NB4 (cell line): Measurements from ENCODE around the gene EBLN2.

ENCODE experiments used
- DNase-seq: peaks from one replicate; pipeline ENCODE4 v3.0.0; 2010; ENCODE audit warnings: low read depth
- H3K4me3 ChIP-seq: one replicate; pipeline ENCODE4 v1.5.1; 2011; ENCODE audit warnings: mild to moderate bottlenecking, low read depth, low read length, moderate library complexity
- MAX ChIP-seq: IDR thresholded peaks from 2 replicates; pipeline ENCODE4 v1.6.1; 2011; ENCODE audit warnings: low read depth, low read length
- MYC ChIP-seq: IDR thresholded peaks from 2 replicates; pipeline ENCODE4 v1.6.1; 2011; ENCODE audit warnings: low read depth, low read length
- POLR2A ChIP-seq: IDR thresholded peaks from 2 replicates; pipeline ENCODE4 v1.6.1; 2011; ENCODE audit warnings: mild to moderate bottlenecking; ENCODE audit not compliant: insufficient read length; ENCODE audit errors: extremely low read depth
- TF ChIP-seq, protein P1 (sequence below): IDR thresholded peaks from one replicate; pipeline ENCODE4 v1.5.1; 2012; ENCODE audit warnings: low read depth, low read length

EBLN2 gene

GRCh38 chr3:73061416-73061815, at the start of gene EBLN2:
Gene EBLN2, plus strand, starts transcription at chr3:73061659. Its CDS starts 423 bp downstream, at chr3:73062082.
- no peak within 1 kb of the TSS for H3K4me3 ChIP-seq
- TF ChIP-seq MAX (no peak), POLR2A (no peak), MYC (no peak)
- TF ChIP-seq, protein P1, sequence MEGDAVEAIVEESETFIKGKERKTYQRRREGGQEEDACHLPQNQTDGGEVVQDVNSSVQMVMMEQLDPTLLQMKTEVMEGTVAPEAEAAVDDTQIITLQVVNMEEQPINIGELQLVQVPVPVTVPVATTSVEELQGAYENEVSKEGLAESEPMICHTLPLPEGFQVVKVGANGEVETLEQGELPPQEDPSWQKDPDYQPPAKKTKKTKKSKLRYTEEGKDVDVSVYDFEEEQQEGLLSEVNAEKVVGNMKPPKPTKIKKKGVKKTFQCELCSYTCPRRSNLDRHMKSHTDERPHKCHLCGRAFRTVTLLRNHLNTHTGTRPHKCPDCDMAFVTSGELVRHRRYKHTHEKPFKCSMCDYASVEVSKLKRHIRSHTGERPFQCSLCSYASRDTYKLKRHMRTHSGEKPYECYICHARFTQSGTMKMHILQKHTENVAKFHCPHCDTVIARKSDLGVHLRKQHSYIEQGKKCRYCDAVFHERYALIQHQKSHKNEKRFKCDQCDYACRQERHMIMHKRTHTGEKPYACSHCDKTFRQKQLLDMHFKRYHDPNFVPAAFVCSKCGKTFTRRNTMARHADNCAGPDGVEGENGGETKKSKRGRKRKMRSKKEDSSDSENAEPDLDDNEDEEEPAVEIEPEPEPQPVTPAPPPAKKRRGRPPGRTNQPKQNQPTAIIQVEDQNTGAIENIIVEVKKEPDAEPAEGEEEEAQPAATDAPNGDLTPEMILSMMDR, result no peak
- DNase-seq, result no peak

DNA sequence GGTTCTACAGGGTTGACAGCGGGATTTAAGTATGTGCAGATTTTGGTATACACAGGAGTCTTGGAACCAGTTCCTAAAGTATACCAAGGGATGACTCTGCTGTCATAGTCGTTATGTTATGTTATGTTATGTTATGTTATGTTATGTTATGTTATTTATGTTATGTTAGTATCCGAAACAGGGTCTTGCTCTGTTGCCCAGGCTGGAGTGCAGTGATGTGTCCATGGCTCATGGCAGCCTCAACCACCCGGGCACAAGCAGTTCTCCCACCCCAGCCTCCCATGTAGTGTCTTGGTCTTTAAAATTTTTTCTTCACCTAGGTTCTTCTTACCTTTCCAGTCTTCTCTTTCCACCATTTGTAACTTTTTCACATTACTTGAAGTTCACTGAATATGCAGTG, 43.2 kb upstream of the EBLN2 start:
- DNase-seq, result no peak
- no peak overlapping the region for H3K4me3 ChIP-seq
- TF ChIP-seq MYC (no peak), MAX (no peak), POLR2A (no peak)
- TF ChIP-seq, protein P1, result no peak

- no peak for DNase-seq
- TF ChIP-seq, protein P1, result no peak
- TF ChIP-seq POLR2A, result no peak
- TF ChIP-seq MAX, result no peak
- TF ChIP-seq MYC, result no peak
- no peak overlapping the region for H3K4me3 ChIP-seq
These were observed 42.5 kb upstream of the EBLN2 start for GRCh38 chr3:73018790-73019441.

GRCh38 chr3:73021301-73021835, 40.1 kb upstream of the EBLN2 start:
- no peak for TF ChIP-seq MYC
- TF ChIP-seq, protein P1, result no peak
- no peak for TF ChIP-seq MAX
- TF ChIP-seq POLR2A, result no peak
- H3K4me3 ChIP-seq, result no peak overlapping the region
- DNase-seq, result no peak

DNA sequence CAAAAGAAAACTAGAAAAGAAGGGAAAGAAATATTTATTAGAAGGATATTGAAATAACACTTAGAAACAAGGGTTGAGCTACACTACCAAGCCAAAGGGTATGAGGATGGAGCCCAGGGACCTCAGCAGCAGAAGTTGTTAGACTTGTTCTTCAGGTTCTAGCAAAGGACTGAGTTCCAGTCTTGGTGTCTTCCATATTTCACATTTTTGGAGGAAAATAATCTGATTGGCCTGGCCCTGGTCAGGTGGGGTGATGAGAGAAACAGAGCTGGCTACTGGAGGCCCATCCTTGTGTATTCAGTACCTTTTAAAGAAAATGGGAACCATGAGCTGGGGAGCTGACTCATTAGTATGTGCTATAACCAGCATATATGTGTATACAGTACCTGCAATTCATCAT, 36.6 kb upstream of the EBLN2 start:
- TF ChIP-seq MYC (no peak), MAX (no peak), POLR2A (no peak)
- TF ChIP-seq, protein P1, result no peak
- no peak overlapping the region for H3K4me3 ChIP-seq
- no peak for DNase-seq
